Measurements from ENCODE around the gene CCDC38. TPM values are rescaled to one million over a fixed set of nuclear protein-coding genes. Genes with fewer than 3 reads are reported as not detected.

The CCDC38 gene
- total and polyA plus RNA-seq, 9 of the 15 experiments (the other 6 are each of a cell fraction or from before 2014, with no cell fraction given): not detected

DNA sequence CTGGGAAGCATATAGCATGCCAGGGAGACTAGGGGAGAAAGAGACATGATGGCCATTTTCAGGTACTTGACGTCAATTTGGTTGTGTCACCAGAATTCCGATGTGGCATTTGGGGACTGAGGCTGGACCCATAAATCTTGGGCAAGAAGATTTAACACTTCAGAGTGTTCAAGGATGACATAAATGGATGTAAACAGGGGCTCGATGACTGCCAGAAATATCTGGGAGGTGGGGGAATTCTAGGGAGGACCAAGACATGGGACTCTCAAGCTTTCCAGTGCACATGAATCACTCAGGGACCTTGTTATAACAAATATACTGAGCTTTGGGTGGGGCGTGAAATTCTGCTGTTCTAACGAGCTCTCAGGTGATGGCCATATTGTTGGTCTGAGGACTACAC is 35.9 kb upstream of the CCDC38 start:
- no TSS peak for BruUV-seq (replicated peaks)
- H3K4me3 ChIP-seq: no peak overlapping the region
- no peaks in the 10 kb centered on the region for H3K79me2 ChIP-seq (ENCODE audit: control insufficient read depth, insufficient read depth, low read length)
- H3K9me1 ChIP-seq (ENCODE audit: control insufficient read depth, insufficient read depth, low read length): no peaks in the 10 kb centered on the region
- intact Hi-C loops (cut with micrococcal nuclease): no loop called here
- no peak overlapping the region for H2AFZ ChIP-seq (ENCODE audit: low read depth, low read length)
- no peak for ATAC-seq
- DNase-seq (ENCODE audit: extremely low read depth in 1 of 4, low spot score in 3 of 4): no peak
- ChIA-PET POLR2A (interaction anchor here (1.3 kb wide), 1 partner anchor 20 kb away, joined by 3 read pairs; no protein-coding TSS in a partner anchor), CTCF (ENCODE audit: low intra/inter-chr PET ratio) (no interaction called here)
- H3K4me1 ChIP-seq (replicated peaks in 1 of 2; ENCODE audit: control insufficient read depth in 2 of 2, insufficient read depth in 2 of 2, low read length in 2 of 2): peaks cover 0 to 5% of the 10 kb centered on the region in 2 experiments; a peak in 1 of 5 replicates
- H3K27ac ChIP-seq (ENCODE audit: extremely low read depth, low read depth, low read length): no peak overlapping the region
- 0% methylated on average over 5 of the region's 5 CpGs for WGBS (ENCODE audit: insufficient coverage, low coverage, missing lambda C conversion rate)
- no peaks in the 10 kb centered on the region for H3K36me3 ChIP-seq (ENCODE audit: control insufficient read depth, insufficient read depth, low read length)
- no peak for FAIRE-seq
- H4K20me1 ChIP-seq (replicated peaks; ENCODE audit: control insufficient read depth, insufficient read depth, low read length): no peaks in the 10 kb centered on the region
- in situ Hi-C loops (cut with MboI): no loop called here
- H3K9ac ChIP-seq (ENCODE audit: insufficient read depth in 1 of 2, low read depth in 2 of 2, low read length in 2 of 2): no peak overlapping the region
- no peak overlapping the region; the same call in 1 of the 2 replicates for H3K4me2 ChIP-seq (ENCODE audit: insufficient read depth, low read length)
- peaks cover 17 to 18% of the 10 kb centered on the region in 2 experiments; a peak in 4 of 5 replicates for H3K27me3 ChIP-seq (ENCODE audit: control insufficient read depth in 2 of 2, insufficient read depth in 2 of 2, low read length in 2 of 2)
- H3K9me3 ChIP-seq (replicated peaks; ENCODE audit: control insufficient read depth, insufficient read depth, low read depth, low read length): no peaks in the 10 kb centered on the region
- TF ChIP-seq ZNF696 (CRISPR knock-in tag; conservative IDR thresholded peaks at IDR 0.05): no peak
- TF ChIP-seq, protein P1, sequence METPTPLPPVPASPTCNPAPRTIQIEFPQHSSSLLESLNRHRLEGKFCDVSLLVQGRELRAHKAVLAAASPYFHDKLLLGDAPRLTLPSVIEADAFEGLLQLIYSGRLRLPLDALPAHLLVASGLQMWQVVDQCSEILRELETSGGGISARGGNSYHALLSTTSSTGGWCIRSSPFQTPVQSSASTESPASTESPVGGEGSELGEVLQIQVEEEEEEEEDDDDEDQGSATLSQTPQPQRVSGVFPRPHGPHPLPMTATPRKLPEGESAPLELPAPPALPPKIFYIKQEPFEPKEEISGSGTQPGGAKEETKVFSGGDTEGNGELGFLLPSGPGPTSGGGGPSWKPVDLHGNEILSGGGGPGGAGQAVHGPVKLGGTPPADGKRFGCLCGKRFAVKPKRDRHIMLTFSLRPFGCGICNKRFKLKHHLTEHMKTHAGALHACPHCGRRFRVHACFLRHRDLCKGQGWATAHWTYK (CRISPR knock-in tag; IDR thresholded peaks at IDR 0.05): no peak
- TF ChIP-seq, protein P2, sequence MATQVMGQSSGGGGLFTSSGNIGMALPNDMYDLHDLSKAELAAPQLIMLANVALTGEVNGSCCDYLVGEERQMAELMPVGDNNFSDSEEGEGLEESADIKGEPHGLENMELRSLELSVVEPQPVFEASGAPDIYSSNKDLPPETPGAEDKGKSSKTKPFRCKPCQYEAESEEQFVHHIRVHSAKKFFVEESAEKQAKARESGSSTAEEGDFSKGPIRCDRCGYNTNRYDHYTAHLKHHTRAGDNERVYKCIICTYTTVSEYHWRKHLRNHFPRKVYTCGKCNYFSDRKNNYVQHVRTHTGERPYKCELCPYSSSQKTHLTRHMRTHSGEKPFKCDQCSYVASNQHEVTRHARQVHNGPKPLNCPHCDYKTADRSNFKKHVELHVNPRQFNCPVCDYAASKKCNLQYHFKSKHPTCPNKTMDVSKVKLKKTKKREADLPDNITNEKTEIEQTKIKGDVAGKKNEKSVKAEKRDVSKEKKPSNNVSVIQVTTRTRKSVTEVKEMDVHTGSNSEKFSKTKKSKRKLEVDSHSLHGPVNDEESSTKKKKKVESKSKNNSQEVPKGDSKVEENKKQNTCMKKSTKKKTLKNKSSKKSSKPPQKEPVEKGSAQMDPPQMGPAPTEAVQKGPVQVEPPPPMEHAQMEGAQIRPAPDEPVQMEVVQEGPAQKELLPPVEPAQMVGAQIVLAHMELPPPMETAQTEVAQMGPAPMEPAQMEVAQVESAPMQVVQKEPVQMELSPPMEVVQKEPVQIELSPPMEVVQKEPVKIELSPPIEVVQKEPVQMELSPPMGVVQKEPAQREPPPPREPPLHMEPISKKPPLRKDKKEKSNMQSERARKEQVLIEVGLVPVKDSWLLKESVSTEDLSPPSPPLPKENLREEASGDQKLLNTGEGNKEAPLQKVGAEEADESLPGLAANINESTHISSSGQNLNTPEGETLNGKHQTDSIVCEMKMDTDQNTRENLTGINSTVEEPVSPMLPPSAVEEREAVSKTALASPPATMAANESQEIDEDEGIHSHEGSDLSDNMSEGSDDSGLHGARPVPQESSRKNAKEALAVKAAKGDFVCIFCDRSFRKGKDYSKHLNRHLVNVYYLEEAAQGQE (IDR thresholded peaks at IDR 0.05; ENCODE audit: borderline replicate concordance): no peak
- TF ChIP-seq, protein P2 (CRISPR knock-in tag; IDR thresholded peaks at IDR 0.05; ENCODE audit: low read depth): no peak
- no peak for TF ChIP-seq NELFE (IDR thresholded peaks at IDR 0.05; ENCODE audit: insufficient read depth, insufficient read length)
- TF ChIP-seq, protein P3, sequence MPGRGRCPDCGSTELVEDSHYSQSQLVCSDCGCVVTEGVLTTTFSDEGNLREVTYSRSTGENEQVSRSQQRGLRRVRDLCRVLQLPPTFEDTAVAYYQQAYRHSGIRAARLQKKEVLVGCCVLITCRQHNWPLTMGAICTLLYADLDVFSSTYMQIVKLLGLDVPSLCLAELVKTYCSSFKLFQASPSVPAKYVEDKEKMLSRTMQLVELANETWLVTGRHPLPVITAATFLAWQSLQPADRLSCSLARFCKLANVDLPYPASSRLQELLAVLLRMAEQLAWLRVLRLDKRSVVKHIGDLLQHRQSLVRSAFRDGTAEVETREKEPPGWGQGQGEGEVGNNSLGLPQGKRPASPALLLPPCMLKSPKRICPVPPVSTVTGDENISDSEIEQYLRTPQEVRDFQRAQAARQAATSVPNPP (IDR thresholded peaks at IDR 0.05; ENCODE audit: borderline replicate concordance, insufficient read depth, insufficient read length): no peak
- no peak for TF ChIP-seq HDAC3 (IDR thresholded peaks at IDR 0.05; ENCODE audit: borderline replicate concordance, partially characterized antibody)
- TF ChIP-seq MAFF (IDR thresholded peaks at IDR 0.05; ENCODE audit: low read length): no peak
- TF ChIP-seq, protein P4, sequence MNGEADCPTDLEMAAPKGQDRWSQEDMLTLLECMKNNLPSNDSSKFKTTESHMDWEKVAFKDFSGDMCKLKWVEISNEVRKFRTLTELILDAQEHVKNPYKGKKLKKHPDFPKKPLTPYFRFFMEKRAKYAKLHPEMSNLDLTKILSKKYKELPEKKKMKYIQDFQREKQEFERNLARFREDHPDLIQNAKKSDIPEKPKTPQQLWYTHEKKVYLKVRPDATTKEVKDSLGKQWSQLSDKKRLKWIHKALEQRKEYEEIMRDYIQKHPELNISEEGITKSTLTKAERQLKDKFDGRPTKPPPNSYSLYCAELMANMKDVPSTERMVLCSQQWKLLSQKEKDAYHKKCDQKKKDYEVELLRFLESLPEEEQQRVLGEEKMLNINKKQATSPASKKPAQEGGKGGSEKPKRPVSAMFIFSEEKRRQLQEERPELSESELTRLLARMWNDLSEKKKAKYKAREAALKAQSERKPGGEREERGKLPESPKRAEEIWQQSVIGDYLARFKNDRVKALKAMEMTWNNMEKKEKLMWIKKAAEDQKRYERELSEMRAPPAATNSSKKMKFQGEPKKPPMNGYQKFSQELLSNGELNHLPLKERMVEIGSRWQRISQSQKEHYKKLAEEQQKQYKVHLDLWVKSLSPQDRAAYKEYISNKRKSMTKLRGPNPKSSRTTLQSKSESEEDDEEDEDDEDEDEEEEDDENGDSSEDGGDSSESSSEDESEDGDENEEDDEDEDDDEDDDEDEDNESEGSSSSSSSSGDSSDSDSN (IDR thresholded peaks at IDR 0.05; ENCODE audit: borderline replicate concordance in 1 of 2, low read depth in 2 of 2, low read length in 2 of 2): no peak
